Measurements from ENCODE around the gene PDCL3.

DNA sequence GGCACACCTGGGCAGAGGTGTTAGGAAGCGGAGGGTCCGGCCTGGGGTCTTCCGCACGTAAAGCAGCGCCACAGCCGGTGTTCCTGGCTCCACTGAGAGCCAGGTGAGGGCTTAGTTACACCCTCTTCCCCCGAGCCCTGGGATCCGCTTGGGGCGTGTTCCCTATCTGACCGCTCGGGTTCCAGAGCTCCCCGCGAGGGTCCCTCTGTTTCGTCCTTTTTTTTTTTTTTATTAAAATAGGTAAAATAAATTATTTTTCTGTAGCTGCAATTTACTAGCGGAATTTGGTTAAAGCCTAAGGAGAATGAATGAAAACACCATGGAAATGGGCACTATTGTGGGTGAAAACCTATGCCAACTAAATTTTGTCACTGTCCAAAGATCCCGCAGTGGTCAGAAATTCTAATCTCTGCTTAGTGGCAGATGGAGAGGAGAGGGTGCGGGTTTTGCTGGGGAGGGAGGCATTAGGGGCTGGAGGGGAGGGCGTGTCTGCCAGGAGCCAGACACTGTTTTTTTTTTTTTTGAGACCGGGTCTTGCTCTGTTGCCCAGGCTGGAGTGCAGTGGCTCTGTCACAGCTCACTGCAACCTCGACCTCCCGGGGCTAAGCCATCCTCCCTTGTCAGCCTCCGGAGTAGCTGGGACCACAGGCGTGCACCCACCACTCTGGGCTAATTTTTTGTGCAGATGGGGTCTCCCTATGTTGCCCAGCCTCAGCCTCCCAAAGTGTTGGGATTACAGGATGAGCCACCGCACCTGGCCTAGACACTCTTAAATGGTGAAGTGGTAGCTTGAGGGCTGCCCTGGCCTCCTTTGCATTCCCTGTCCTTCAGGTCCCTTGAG, 834 bp downstream of the PDCL3 start:
- TF ChIP-seq TAF1 (IDR thresholded peaks at IDR 0.05; ENCODE audit: borderline replicate concordance, low read depth, low read length) = no peak
- TF ChIP-seq POLR2A (IDR thresholded peaks at IDR 0.05; ENCODE audit: low read depth, low read length) = no peak
